Neural progenitor cell (in vitro differentiated cells): ENCODE measurements around the gene CDKN2A.

Experiments used
- CTCF ChIP-seq: fragments of 200-600 bp; sonication (generic); IDR thresholded peaks from 2 replicates; pipeline ENCODE4 v1.5.1; 2017; ENCODE audit warnings: antibody characterized with exemption, mild to moderate bottlenecking
- EZH2 ChIP-seq: fragments of 200-600 bp; sonication (generic); IDR thresholded peaks from 2 replicates; pipeline ENCODE4 v1.6.1; 2017; ENCODE audit warnings: antibody characterized with exemption, mild to moderate bottlenecking, moderate library complexity

DNA sequence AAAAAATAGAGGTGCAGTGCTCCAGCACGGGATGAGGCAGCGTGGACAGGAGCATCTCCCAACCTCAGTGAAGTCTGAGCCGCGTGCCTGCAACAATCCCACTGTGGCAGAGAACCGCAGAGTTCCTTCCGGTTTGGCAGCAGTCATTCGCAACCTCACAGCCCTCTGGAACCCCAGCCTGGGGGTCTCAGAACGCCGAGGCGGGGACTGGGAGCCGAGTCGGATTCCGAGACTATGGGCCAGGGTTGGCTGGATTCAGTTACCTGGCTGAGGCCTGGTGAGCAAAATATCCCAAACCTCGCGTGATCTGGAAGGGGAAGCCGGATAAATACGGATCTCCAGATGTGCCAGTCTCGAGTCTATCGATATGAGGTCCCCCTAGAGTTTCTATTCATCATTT is 27.0 kb downstream of the CDKN2A start:
- TF ChIP-seq EZH2 (peak; percentile 77), CTCF (no peak)
